OCI-LY1 (cell line): Measurements from ENCODE around the gene PPP1R1B.

Experiments
- H2AFZ ChIP-seq: fragments of 200-600 bp; sonication (generic), shearing (Covaris generic); 2 replicates; pipeline ENCODE4 v1.6.0; 2014; ENCODE audit warnings: antibody characterized with exemption, mild to moderate bottlenecking, low read length
- H3F3A ChIP-seq: fragments of 200-600 bp; sonication (generic), shearing (Covaris generic); 2 replicates; pipeline ENCODE4 v1.6.0; 2014; ENCODE audit warnings: mild to moderate bottlenecking, antibody characterized with exemption, low read length, moderate library complexity; ENCODE audit not compliant: insufficient read depth
- H3K27ac ChIP-seq: fragments of 200-600 bp; sonication (generic); 2 replicates; pipeline ENCODE4 v1.5.1; 2014; ENCODE audit warnings: low read length, mixed run types, mild to moderate bottlenecking, low read depth; ENCODE audit not compliant: poor library complexity, severe bottlenecking
- H3K27me3 ChIP-seq: fragments of 200-600 bp; sonication (generic); 2 replicates; pipeline ENCODE4 v1.6.0; 2014; ENCODE audit warnings: antibody characterized with exemption, mild to moderate bottlenecking, low read length, moderate library complexity; ENCODE audit not compliant: insufficient read depth
- H3K36me3 ChIP-seq: fragments of 200-600 bp; sonication (generic); 2 replicates; pipeline ENCODE4 v1.6.1; 2014; ENCODE audit warnings: mild to moderate bottlenecking, antibody characterized with exemption, low read length, moderate library complexity, mixed read lengths; ENCODE audit not compliant: insufficient read depth
- H3K4me1 ChIP-seq: fragments of 200-600 bp; sonication (generic); 2 replicates; pipeline ENCODE4 v1.5.1; 2014; ENCODE audit warnings: mild to moderate bottlenecking, low read length, moderate library complexity; ENCODE audit not compliant: insufficient read depth, severe bottlenecking
- H3K4me2 ChIP-seq: fragments of 200-600 bp; sonication (generic), shearing (Covaris generic); 2 replicates; pipeline ENCODE4 v1.6.1; 2014; ENCODE audit warnings: low read length
- H3K4me3 ChIP-seq: fragments of 200-600 bp; sonication (generic); 2 replicates; pipeline ENCODE4 v1.5.1; 2014; ENCODE audit warnings: low read length, low read depth, mild to moderate bottlenecking, mixed read lengths; ENCODE audit not compliant: poor library complexity, severe bottlenecking
- H3K79me2 ChIP-seq: fragments of 200-600 bp; shearing (Covaris generic); 2 replicates; pipeline ENCODE4 v1.6.1; 2016; ENCODE audit warnings: mixed run types, low read length, mixed read lengths; ENCODE audit not compliant: insufficient read depth
- H3K9ac ChIP-seq: fragments of 200-600 bp; sonication (generic), shearing (Covaris generic); 2 replicates; pipeline ENCODE4 v1.6.1; 2014; ENCODE audit warnings: mild to moderate bottlenecking, low read length, mixed read lengths
- H3K9me2 ChIP-seq: fragments of 200-600 bp; sonication (generic), shearing (Covaris generic); 2 replicates; pipeline ENCODE4 v1.6.1; 2014; ENCODE audit warnings: low read depth, mild to moderate bottlenecking, low read length, mixed read lengths
- H3K9me3 ChIP-seq: fragments of 200-600 bp; shearing (Covaris generic); 2 replicates; pipeline ENCODE4 v1.6.1; 2014; ENCODE audit warnings: low read length, mixed read lengths
- H4K20me1 ChIP-seq: fragments of 200-600 bp; sonication (generic), shearing (Covaris generic); 2 replicates; pipeline ENCODE4 v1.6.0; 2016; ENCODE audit warnings: mild to moderate bottlenecking, low read length; ENCODE audit not compliant: insufficient read depth
- CTCF ChIP-seq: fragments of 200-600 bp; sonication (generic), shearing (Covaris generic); IDR thresholded peaks from 2 replicates; pipeline ENCODE4 v1.5.1; 2017; ENCODE audit warnings: mild to moderate bottlenecking, antibody characterized with exemption, low read length, moderate library complexity, mixed read lengths
- EZH2 ChIP-seq: fragments of 200-600 bp; sonication (generic), shearing (Covaris generic); IDR thresholded peaks from 2 replicates; pipeline ENCODE4 v1.8.0; 2017; ENCODE audit warnings: borderline replicate concordance, mixed run types, mild to moderate bottlenecking, antibody characterized with exemption, low read length, moderate library complexity, mixed read lengths

PPP1R1B gene

GRCh38 chr17:39671651-39672521 lies 45.1 kb downstream of the PPP1R1B start:
- H2AFZ ChIP-seq = no peak overlapping the region
- no peak overlapping the region for H3K27ac ChIP-seq
- H3K4me3 ChIP-seq = no peak overlapping the region
- peak overlapping the region; percentile 18; the same call in 1 of the 2 replicates for H3K4me2 ChIP-seq
- peaks cover 18% of the 10 kb centered on the region for H3K4me1 ChIP-seq
- TF ChIP-seq CTCF (peak; percentile 93), EZH2 (no peak)
- peaks cover 5% of the 10 kb centered on the region; the same call in 1 of the 2 replicates for H3K27me3 ChIP-seq
- no peaks in the 10 kb centered on the region for H3K36me3 ChIP-seq
- no peaks in the 10 kb centered on the region for H3K9me3 ChIP-seq
- H3F3A ChIP-seq = no peaks in the 10 kb centered on the region
- no peaks in the 10 kb centered on the region for H3K79me2 ChIP-seq
- no peaks in the 10 kb centered on the region for H3K9me2 ChIP-seq
- H4K20me1 ChIP-seq = no peaks in the 10 kb centered on the region
- no peak overlapping the region for H3K9ac ChIP-seq

- Histone ChIP-seq H3K4me3 (no peak overlapping the region), H3K9me2 (no peaks in the 10 kb centered on the region), H3K9me3 (no peaks in the 10 kb centered on the region), H3K36me3 (no peaks in the 10 kb centered on the region), H4K20me1 (no peaks in the 10 kb centered on the region), H3K4me2 (no peak overlapping the region), H3K27ac (no peak overlapping the region), H3K9ac (no peak overlapping the region), H3F3A (no peaks in the 10 kb centered on the region), H3K4me1 (peaks cover 16% of the 10 kb centered on the region), H3K79me2 (no peaks in the 10 kb centered on the region), H2AFZ (no peak overlapping the region), H3K27me3 (no peaks in the 10 kb centered on the region; the same call in 1 of the 2 replicates)
- TF ChIP-seq CTCF (no peak), EZH2 (no peak)
Measured at GRCh38 chr17:39672522-39673334, 46.0 kb downstream of the PPP1R1B start.

GRCh38 chr17:39673335-39674081 lies 46.8 kb downstream of the PPP1R1B start:
- Histone ChIP-seq H2AFZ (no peak overlapping the region), H3K27ac (no peak overlapping the region), H3K79me2 (no peaks in the 10 kb centered on the region), H3K4me2 (no peak overlapping the region), H3F3A (no peaks in the 10 kb centered on the region), H3K36me3 (no peaks in the 10 kb centered on the region), H3K27me3 (no peaks in the 10 kb centered on the region; the same call in 1 of the 2 replicates), H3K9ac (no peak overlapping the region), H3K4me1 (peaks cover 9% of the 10 kb centered on the region), H4K20me1 (no peaks in the 10 kb centered on the region), H3K9me3 (no peaks in the 10 kb centered on the region), H3K4me3 (no peak overlapping the region), H3K9me2 (no peaks in the 10 kb centered on the region)
- no peak for TF ChIP-seq EZH2
- TF ChIP-seq CTCF = no peak
